ENCODE measurements around the gene ITPRID2.

GRCh38 chr2:181876614-181877063 lies 14.9 kb upstream of the ITPRID2 start:
- TF ChIP-seq CTCF (conservative IDR thresholded peaks at IDR 0.05) (no peak), EZH2 (IDR thresholded peaks at IDR 0.05; ENCODE audit: low read depth) (no peak)

Data from PC-9 (cell line).